ENCODE data around the gene DIP2C. TPM values are rescaled to one million over a fixed set of nuclear protein-coding genes. Genes with fewer than 3 reads are reported as not detected.
A peak's percentile ranks its signal among the peaks of the same experiment; 100 is the strongest.

DIP2C gene
- polyA plus RNA-seq, 1 of the 3 experiments (the other 2 are of a cell fraction), result 8.7 TPM

GRCh38 chr10:538895-539294, 150.6 kb downstream of the DIP2C start:
- WGBS (ENCODE audit: low lambda C conversion rate), result 80% methylated on average over 9 of the region's 9 CpGs
- ChIA-PET POLR2A (no interaction called here), CTCF (interaction anchor here (1.5 kb wide), 1 partner anchor 28 kb away, joined by 4 read pairs; no protein-coding TSS in a partner anchor)
- H3K9me3 ChIP-seq, result no peaks in the 10 kb centered on the region
- H3K27me3 ChIP-seq (ENCODE audit: insufficient read depth), result no peaks in the 10 kb centered on the region
- peaks cover 30% of the 10 kb centered on the region; the same call in 1 of the 2 replicates for H3K79me2 ChIP-seq (ENCODE audit: insufficient read depth)
- no peak overlapping the region for H3K9ac ChIP-seq
- H3F3A ChIP-seq (replicated peaks; ENCODE audit: insufficient read depth), result peaks cover 6% of the 10 kb centered on the region
- DNase-seq, result no peak
- no peak overlapping the region for H2AFZ ChIP-seq (ENCODE audit: low read depth)
- H3K4me1 ChIP-seq (ENCODE audit: control insufficient read depth in 1 of 2, insufficient read depth in 2 of 2, low read depth in 1 of 2, low read length in 1 of 2), result peaks cover 0 to 12% of the 10 kb centered on the region in 2 experiments; a peak in 1 of 4 replicates
- no peaks in the 10 kb centered on the region for H3K9me2 ChIP-seq
- peaks cover 88% of the 10 kb centered on the region for H4K20me1 ChIP-seq (ENCODE audit: insufficient read depth)
- no peak overlapping the region for H3K4me2 ChIP-seq
- H3K4me3 ChIP-seq (ENCODE audit: low read depth in 2 of 2, low read length in 1 of 2), result no peak overlapping the region
- H3K36me3 ChIP-seq (replicated peaks in 1 of 2; ENCODE audit: control insufficient read depth in 1 of 2, insufficient read depth in 2 of 2, low read length in 1 of 2), result no peaks in the 10 kb centered on the region
- TF ChIP-seq RCOR1 (IDR thresholded peaks at IDR 0.05; ENCODE audit: low read length), result no peak
- TF ChIP-seq PBX3 (IDR thresholded peaks at IDR 0.05), result no peak
- TF ChIP-seq FOSL2 (IDR thresholded peaks at IDR 0.05; ENCODE audit: borderline replicate concordance, low read depth), result 0 out of 2 replicates have a peak, but pooled peaks have one; percentile 22
- TF ChIP-seq TAF1 (IDR thresholded peaks at IDR 0.05; ENCODE audit: borderline replicate concordance, low read depth, low read length), result no peak
- H3K27ac ChIP-seq (ENCODE audit: low read depth in 2 of 2, low read length in 1 of 2), result no peak overlapping the region

- no peak for DNase-seq
- TF ChIP-seq USF2 (IDR thresholded peaks at IDR 0.05; ENCODE audit: borderline replicate concordance, low read depth, low read length) (no peak), FOXJ3 (CRISPR knock-in tag; IDR thresholded peaks at IDR 0.05) (no peak), GABPA (IDR thresholded peaks at IDR 0.05; ENCODE audit: low read depth) (no peak), YY1 (IDR thresholded peaks at IDR 0.05; ENCODE audit: low read depth) (no peak), SMC3 (IDR thresholded peaks at IDR 0.05; ENCODE audit: low read depth, low read length) (no peak), GATA2 (CRISPR knock-in tag; IDR thresholded peaks at IDR 0.05) (no peak), RAD21 (IDR thresholded peaks at IDR 0.05; ENCODE audit: low read length) (no peak), EP300 (IDR thresholded peaks at IDR 0.05; ENCODE audit: borderline replicate concordance in 1 of 2, low read depth in 1 of 2, low read length in 1 of 2) (no peak), TEAD4 (IDR thresholded peaks at IDR 0.05; ENCODE audit: borderline replicate concordance, insufficient read depth) (no peak)
- H3K36me3 ChIP-seq (replicated peaks in 1 of 2; ENCODE audit: control insufficient read depth in 1 of 2, insufficient read depth in 2 of 2, low read length in 1 of 2), result no peaks in the 10 kb centered on the region
- 91% methylated on average over 5 of the region's 5 CpGs for WGBS (ENCODE audit: low lambda C conversion rate)
- ChIA-PET POLR2A (no interaction called here), CTCF (no interaction called here)
- H3K4me1 ChIP-seq (ENCODE audit: control insufficient read depth in 1 of 2, insufficient read depth in 2 of 2, low read depth in 1 of 2, low read length in 1 of 2), result peaks cover 0 to 3% of the 10 kb centered on the region in 2 experiments; a peak in 1 of 4 replicates
- no peaks in the 10 kb centered on the region for H3K9me3 ChIP-seq
- no peaks in the 10 kb centered on the region for H3K9me2 ChIP-seq
- no peaks in the 10 kb centered on the region for H3K27me3 ChIP-seq (ENCODE audit: insufficient read depth)
- peaks cover 78% of the 10 kb centered on the region for H4K20me1 ChIP-seq (ENCODE audit: insufficient read depth)
- no peak overlapping the region for H2AFZ ChIP-seq (ENCODE audit: low read depth)
- no peak overlapping the region for H3K4me2 ChIP-seq
- H3K79me2 ChIP-seq (ENCODE audit: insufficient read depth), result peaks cover 33% of the 10 kb centered on the region; the same call in 1 of the 2 replicates
- H3K4me3 ChIP-seq (ENCODE audit: low read depth in 2 of 2, low read length in 1 of 2), result no peak overlapping the region
- H3F3A ChIP-seq (replicated peaks; ENCODE audit: insufficient read depth), result peaks cover 6% of the 10 kb centered on the region
- no peak overlapping the region for H3K9ac ChIP-seq
- H3K27ac ChIP-seq (ENCODE audit: low read depth in 2 of 2, low read length in 1 of 2), result no peak overlapping the region
Measured at GRCh38 chr10:536935-537334, 152.5 kb downstream of the DIP2C start.
